NCI-H2227 treated with DMSO at 0.1 percent for 48 hours (cell line): ENCODE measurements around the gene ZNF423.

Experiments used
- DNase-seq: peaks from one replicate; lab custom pipeline; 2025; lab: John Stamatoyannopoulos, UW

ZNF423 gene

GRCh38 chr16:49869731-49870130 is 13.8 kb upstream of the ZNF423 start:
- no peak for DNase-seq

GRCh38 chr16:49867796-49868668 is 12.1 kb upstream of the ZNF423 start:
- no peak for DNase-seq

GRCh38 chr16:49867234-49867633 is 11.3 kb upstream of the ZNF423 start:
- DNase-seq = no peak

- DNase-seq = no peak
Observed at GRCh38 chr16:49866595-49867071, 10.7 kb upstream of the ZNF423 start.

GRCh38 chr16:49862694-49863093 is 6.8 kb upstream of the ZNF423 start:
- DNase-seq = no peak

GRCh38 chr16:49861299-49861698 is 5.4 kb upstream of the ZNF423 start:
- DNase-seq = no peak

- DNase-seq = no peak
Observed at GRCh38 chr16:49860593-49860992, 4.7 kb upstream of the ZNF423 start.

GRCh38 chr16:49859125-49859811 is 3.4 kb upstream of the ZNF423 start:
- no peak for DNase-seq

GRCh38 chr16:49858200-49859124 is 2.5 kb upstream of the ZNF423 start:
- no peak for DNase-seq

- DNase-seq = peak; percentile 27
Observed at GRCh38 chr16:49857423-49858181, 1.7 kb upstream of the ZNF423 start.

- peak; percentile 25 for DNase-seq
Observed at GRCh38 chr16:49856672-49857330, 889 bp upstream of the ZNF423 start.

GRCh38 chr16:49855280-49855821 is 561 bp downstream of the ZNF423 start:
- peak; percentile 26 for DNase-seq

- DNase-seq = no peak
Observed at GRCh38 chr16:49854796-49855203, 1.1 kb downstream of the ZNF423 start.

- no peak for DNase-seq
Observed at GRCh38 chr16:49854188-49854795, 1.6 kb downstream of the ZNF423 start.

GRCh38 chr16:49852279-49852678 is 3.6 kb downstream of the ZNF423 start:
- DNase-seq = no peak

GRCh38 chr16:49851468-49851787 is 4.5 kb downstream of the ZNF423 start:
- DNase-seq = no peak

GRCh38 chr16:49850558-49851467 is 5.1 kb downstream of the ZNF423 start:
- DNase-seq = no peak

GRCh38 chr16:49849754-49850108 is 6.2 kb downstream of the ZNF423 start:
- peak; percentile 51 for DNase-seq

GRCh38 chr16:49849037-49849753 is 6.7 kb downstream of the ZNF423 start:
- DNase-seq = no peak
